A549 (cell line): ENCODE results near the gene SMIM45.

ENCODE experiments used
- ATAC-seq, 2 experiments: fragments of 200-7000 bp in 1 of 2; fragments of >200 bp in 1 of 2; cut with Nextera tagmentation in 1 of 2; cut with Tn5 transposase in 1 of 2; 3 replicates each; pipeline versions ENCODE4 v1.8.0 to v1.9.1; 2018 to 2020; ENCODE audit warnings: mild to moderate bottlenecking in 1 of 2, moderate library complexity in 1 of 2
- CTCF ChIA-PET: fragments of 300-600 bp; sonication (Branson Sonifier 250); formaldehyde crosslinking; extraction: SDS; loops from one replicate; lab custom pipeline; 2021; ENCODE audit warnings: antibody characterized with exemption, inconsistent platforms; lab: Yijun Ruan, JAX
- POLR2A ChIA-PET: fragments of 350-600 bp; formaldehyde crosslinking; extraction: SDS; loops from one replicate; lab custom pipeline; 2021; ENCODE audit warnings: antibody characterized with exemption, inconsistent platforms; lab: Yijun Ruan, JAX
- DNase-seq, 2 experiments: peaks; one replicate each; pipeline versions ENCODE4 v3.0.0 to v3.0.0-alpha.2; 2011 to 2016; ENCODE audit warnings: low read depth in 1 of 2, low spot score in 1 of 2
- FAIRE-seq: peaks from 2 replicates; lab custom pipeline; 2011; peaks lifted over from hg19 to GRCh38; lab: Jason Lieb, UNC
- H3K27ac ChIP-seq, 2 experiments: fragments of >200 bp; sonication (Bioruptor Twin); formaldehyde crosslinking; 3 replicates each; pipeline ENCODE4 v1.5.1; 2016 to 2017
- H3K4me1 ChIP-seq: fragments of >200 bp; sonication (Bioruptor Twin); formaldehyde crosslinking; 3 replicates; pipeline ENCODE4 v1.6.1; 2016
- H3K4me2 ChIP-seq: fragments of >200 bp; sonication (Bioruptor Twin); formaldehyde crosslinking; 3 replicates; pipeline ENCODE4 v1.6.1; 2016
- H3K4me3 ChIP-seq: fragments of >200 bp; sonication (Bioruptor Twin); formaldehyde crosslinking; 3 replicates; pipeline ENCODE4 v1.5.1; 2016
- H3K9me3 ChIP-seq: fragments of >200 bp; sonication (Bioruptor Twin); formaldehyde crosslinking; 3 replicates; pipeline ENCODE4 v1.6.1; 2016
- CBX8 ChIP-seq: fragments of 200-600 bp; sonication (generic); IDR thresholded peaks from 2 replicates; pipeline ENCODE4 v1.6.1; 2016
- CEBPB ChIP-seq, 2 experiments: fragments of >200 bp in 1 of 2; sonication (Bioruptor Twin) in 1 of 2; formaldehyde crosslinking in 1 of 2; IDR thresholded peaks; 2 replicates each; pipeline ENCODE4 v1.6.1; 2012 to 2016
- CHD2 ChIP-seq: fragments of 150-350 bp; IDR thresholded peaks from 2 replicates; pipeline ENCODE4 v1.6.1; 2014; ENCODE audit warnings: low read length; ENCODE audit not compliant: partially characterized antibody
- EP300 ChIP-seq, 2 experiments: fragments of >200 bp; sonication (Bioruptor Twin); formaldehyde crosslinking; IDR thresholded peaks; 2 replicates in 1 of 2; 3 replicates in 1 of 2; pipeline ENCODE4 v1.6.1; 2016 to 2017
- ESRRA ChIP-seq: fragments of 150-350 bp; IDR thresholded peaks from 2 replicates; pipeline ENCODE4 v1.6.1; 2014; ENCODE audit warnings: mild to moderate bottlenecking, low read length, borderline replicate concordance
- FOXS1 ChIP-seq: fragments of 250-450 bp; sonication (Bioruptor Pico); IDR thresholded peaks from 2 replicates; pipeline ENCODE4 v1.5.0; 2020; ENCODE audit warnings: mild to moderate bottlenecking, moderate library complexity
- GATA3 ChIP-seq: IDR thresholded peaks from 2 replicates; pipeline ENCODE4 v1.6.1; 2012; ENCODE audit warnings: borderline replicate concordance
- HDAC2 ChIP-seq: fragments of 200-600 bp; sonication (generic); IDR thresholded peaks from 2 replicates; pipeline ENCODE4 v1.6.1; 2016
- HES2 ChIP-seq: fragments of >200 bp; sonication (Bioruptor Twin); formaldehyde crosslinking; IDR thresholded peaks from 2 replicates; pipeline ENCODE4 v1.6.1; 2016
- HOXA7 ChIP-seq: fragments of 250-450 bp; sonication (Bioruptor Pico); IDR thresholded peaks from 2 replicates; pipeline ENCODE4 v1.5.0; 2020; ENCODE audit warnings: mild to moderate bottlenecking, moderate library complexity
- HOXB5 ChIP-seq: fragments of 250-450 bp; sonication (Bioruptor Pico); IDR thresholded peaks from 2 replicates; pipeline ENCODE4 v1.5.0; 2020; ENCODE audit warnings: mild to moderate bottlenecking, moderate library complexity
- JUN ChIP-seq, 2 experiments: fragments of >200 bp; sonication (Bioruptor Twin); formaldehyde crosslinking; IDR thresholded peaks; 2 replicates in 1 of 2; 3 replicates in 1 of 2; pipeline ENCODE4 v1.6.1; 2016 to 2017
- KDM1A ChIP-seq: fragments of 200-600 bp; sonication (generic); IDR thresholded peaks from 2 replicates; pipeline ENCODE4 v1.6.1; 2016; ENCODE audit warnings: low read depth, mild to moderate bottlenecking
- MAX ChIP-seq: IDR thresholded peaks from 2 replicates; pipeline ENCODE4 v1.6.1; 2012
- NFE2L2 ChIP-seq: fragments of 150-350 bp; conservative IDR thresholded peaks from 2 replicates; pipeline ENCODE4 v1.6.1; 2014; ENCODE audit warnings: low read length
- NR3C1 ChIP-seq: fragments of >200 bp; sonication (Bioruptor Twin); formaldehyde crosslinking; IDR thresholded peaks from 3 replicates; pipeline ENCODE4 v1.6.1; 2017
- PHF8 ChIP-seq: fragments of 200-600 bp; sonication (generic); IDR thresholded peaks from 2 replicates; pipeline ENCODE4 v1.6.1; 2016; ENCODE audit warnings: low read depth, mild to moderate bottlenecking, antibody characterized with exemption, moderate library complexity, borderline replicate concordance
- POLR2AphosphoS2 ChIP-seq: conservative IDR thresholded peaks from 2 replicates; pipeline ENCODE4 v1.6.1; 2012; ENCODE audit warnings: low read length, improper control_type of control experiment, inconsistent platforms
- REST ChIP-seq: fragments of 200-600 bp; sonication (generic); IDR thresholded peaks from 2 replicates; pipeline ENCODE4 v1.6.1; 2016; ENCODE audit warnings: antibody characterized with exemption, mild to moderate bottlenecking, moderate library complexity
- RFX5 ChIP-seq: fragments of 450-650 bp; IDR thresholded peaks from 2 replicates; pipeline ENCODE4 v1.7.1; 2014; ENCODE audit warnings: antibody characterized with exemption, mild to moderate bottlenecking, moderate library complexity
- SMC3 ChIP-seq: fragments of >200 bp; sonication (Bioruptor Twin); formaldehyde crosslinking; IDR thresholded peaks from 3 replicates; pipeline ENCODE4 v1.6.1; 2018; ENCODE audit warnings: inconsistent platforms
- SREBF2 ChIP-seq: fragments of 450-650 bp; IDR thresholded peaks from 2 replicates; pipeline ENCODE4 v1.6.1; 2014; ENCODE audit warnings: mild to moderate bottlenecking, moderate library complexity
- TP53 ChIP-seq: fragments of 250-450 bp; sonication (Bioruptor Pico); IDR thresholded peaks from 2 replicates; pipeline ENCODE4 v1.5.0; 2021; ENCODE audit warnings: mild to moderate bottlenecking, moderate library complexity
- USF2 ChIP-seq: fragments of 450-650 bp; IDR thresholded peaks from 2 replicates; pipeline ENCODE4 v1.6.1; 2014; ENCODE audit warnings: antibody characterized with exemption
- WGBS: methylation state at CpG from one replicate; pipeline ENCODE4 v1.1.6; 2017; ENCODE audit errors: missing lambda C conversion rate; 5-methylcytosine and 5-hydroxymethylcytosine counted together

The SMIM45 gene

GRCh38 chr22:41917375-41917902, 34.5 kb upstream of the SMIM45 start:
- Histone ChIP-seq H3K4me1 (peaks cover 4% of the 10 kb centered on the region; the same call in 2 of the 3 replicates), H3K4me2 (no peak overlapping the region), H3K9me3 (no peaks in the 10 kb centered on the region), H3K27ac (no peak overlapping the region), H3K4me3 (no peak overlapping the region)
- no peak for DNase-seq
- CTCF ChIA-PET: interaction anchor here (2.7 kb wide), 1 partner anchor 9 kb away, joined by 15 read pairs; the partner anchor contains the start of gene TNFRSF13C
- POLR2A ChIA-PET: no interaction called here
- TF ChIP-seq EP300 (IDR thresholded peaks at IDR 0.05) (no peak), RFX5 (no peak), GATA3 (no peak), CEBPB (IDR thresholded peaks at IDR 0.05) (no peak), SMC3 (no peak), MAX (no peak)
- FAIRE-seq: no peak
- 100% methylated on average over 4 of the region's 11 CpGs for WGBS
- ATAC-seq: no peak; a peak in 1 of 6 replicates

GRCh38 chr22:41917903-41918791, 33.8 kb upstream of the SMIM45 start:
- no peak overlapping the region for H3K4me2 ChIP-seq
- FAIRE-seq: no peak
- 72% methylated on average over 14 of the region's 23 CpGs for WGBS
- H3K9me3 ChIP-seq: no peaks in the 10 kb centered on the region
- H3K4me1 ChIP-seq: peaks cover 4% of the 10 kb centered on the region; the same call in 2 of the 3 replicates
- POLR2A ChIA-PET: no interaction called here
- ATAC-seq: peak in 1 of 2 experiments; percentile 31; a peak in 3 of 6 replicates
- peak in 1 of 2 experiments; percentile 51 for DNase-seq
- CTCF ChIA-PET: interaction anchor here (1.2 kb wide), 1 partner anchor 221 kb away, joined by 3 read pairs; no protein-coding TSS in a partner anchor
- no peak overlapping the region for H3K27ac ChIP-seq
- TF ChIP-seq JUN (IDR thresholded peaks at IDR 0.05) (no peak), KDM1A (no peak), PHF8 (no peak), NR3C1 (no peak), SMC3 (no peak), TP53 (CRISPR knock-in tag) (no peak), CHD2 (no peak), SREBF2 (no peak)
- no peak overlapping the region for H3K4me3 ChIP-seq

- POLR2A ChIA-PET: no interaction called here
- H3K4me3 ChIP-seq: no peak overlapping the region
Measured at GRCh38 chr22:41919357-41920224, 32.4 kb upstream of the SMIM45 start.

GRCh38 chr22:41920271-41920976, 31.5 kb upstream of the SMIM45 start:
- H3K9me3 ChIP-seq: no peaks in the 10 kb centered on the region
- H3K4me3 ChIP-seq: no peak overlapping the region
- no peak for DNase-seq
- no peak overlapping the region for H3K27ac ChIP-seq
- ChIA-PET CTCF (no interaction called here), POLR2A (no interaction called here)
- ATAC-seq: no peak
- no peak overlapping the region for H3K4me2 ChIP-seq
- 84% methylated on average over 9 of the region's 21 CpGs for WGBS
- peaks cover 4% of the 10 kb centered on the region; the same call in 1 of the 3 replicates for H3K4me1 ChIP-seq
- no peak for FAIRE-seq
- no peak for TF ChIP-seq ESRRA
- TF ChIP-seq TP53 (CRISPR knock-in tag): no peak
- no peak for TF ChIP-seq GATA3
- TF ChIP-seq HOXB5 (CRISPR knock-in tag): no peak
- TF ChIP-seq USF2: no peak
- TF ChIP-seq NR3C1: no peak
- TF ChIP-seq REST: no peak
- no peak for TF ChIP-seq HES2
- no peak for TF ChIP-seq NFE2L2

More at GRCh38 chr22:41919357-41920224, 32.4 kb upstream of the SMIM45 start:
- no peak for DNase-seq
- Histone ChIP-seq H3K4me2 (no peak overlapping the region), H3K9me3 (no peaks in the 10 kb centered on the region), H3K4me1 (peaks cover 4% of the 10 kb centered on the region; the same call in 1 of the 3 replicates), H3K27ac (no peak overlapping the region)
- TF ChIP-seq FOXS1 (CRISPR knock-in tag) (no peak), HDAC2 (0 out of 2 replicates have a peak, but pooled peaks have one; percentile 6), CBX8 (no peak), POLR2AphosphoS2 (no peak), HOXA7 (CRISPR knock-in tag) (no peak), NR3C1 (no peak)
- 68% methylated on average over 21 of the region's 62 CpGs for WGBS
- no peak for ATAC-seq
- CTCF ChIA-PET: interaction anchor here (0.6 to 1.2 kb wide), 2 partner anchors 37 to 223 kb away, joined by 3 read pairs; no protein-coding TSS in a partner anchor
- FAIRE-seq: no peak
